DOHH2 (cell line): ENCODE results near the gene FERMT1.

Experiments used
- EZH2phosphoT487 ChIP-seq: fragments of 200-600 bp; sonication (generic); IDR thresholded peaks from 2 replicates; pipeline ENCODE4 v1.6.1; 2017; ENCODE audit warnings: borderline replicate concordance, mild to moderate bottlenecking, antibody characterized with exemption, low read length, moderate library complexity, mixed read lengths
- TF ChIP-seq, protein P1 (sequence below): fragments of 200-600 bp; sonication (generic); IDR thresholded peaks from one replicate; pipeline ENCODE4 v1.5.1; 2014; ENCODE audit warnings: antibody characterized with exemption, mild to moderate bottlenecking, low read depth, low read length; ENCODE audit not compliant: poor library complexity, severe bottlenecking

DNA sequence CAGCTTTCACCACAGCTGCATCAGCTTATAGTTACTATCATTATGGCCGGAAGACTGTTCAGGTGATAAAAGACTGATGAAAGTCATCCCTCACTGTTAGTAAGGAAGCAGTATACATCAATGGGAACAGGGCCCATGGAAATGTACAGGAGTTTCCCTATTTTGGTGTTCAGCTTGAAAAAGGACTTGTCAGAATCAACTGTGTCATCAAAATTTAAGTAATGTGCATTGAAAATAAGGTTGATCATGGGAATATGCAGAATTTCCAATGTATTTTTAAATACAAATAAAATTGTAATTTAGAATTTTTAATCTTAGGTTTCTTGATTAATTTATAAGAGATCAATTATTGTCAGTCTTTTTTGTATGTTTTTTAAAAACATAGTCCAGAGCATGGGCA lies 85.7 kb downstream of the FERMT1 start:
- TF ChIP-seq, protein P1, sequence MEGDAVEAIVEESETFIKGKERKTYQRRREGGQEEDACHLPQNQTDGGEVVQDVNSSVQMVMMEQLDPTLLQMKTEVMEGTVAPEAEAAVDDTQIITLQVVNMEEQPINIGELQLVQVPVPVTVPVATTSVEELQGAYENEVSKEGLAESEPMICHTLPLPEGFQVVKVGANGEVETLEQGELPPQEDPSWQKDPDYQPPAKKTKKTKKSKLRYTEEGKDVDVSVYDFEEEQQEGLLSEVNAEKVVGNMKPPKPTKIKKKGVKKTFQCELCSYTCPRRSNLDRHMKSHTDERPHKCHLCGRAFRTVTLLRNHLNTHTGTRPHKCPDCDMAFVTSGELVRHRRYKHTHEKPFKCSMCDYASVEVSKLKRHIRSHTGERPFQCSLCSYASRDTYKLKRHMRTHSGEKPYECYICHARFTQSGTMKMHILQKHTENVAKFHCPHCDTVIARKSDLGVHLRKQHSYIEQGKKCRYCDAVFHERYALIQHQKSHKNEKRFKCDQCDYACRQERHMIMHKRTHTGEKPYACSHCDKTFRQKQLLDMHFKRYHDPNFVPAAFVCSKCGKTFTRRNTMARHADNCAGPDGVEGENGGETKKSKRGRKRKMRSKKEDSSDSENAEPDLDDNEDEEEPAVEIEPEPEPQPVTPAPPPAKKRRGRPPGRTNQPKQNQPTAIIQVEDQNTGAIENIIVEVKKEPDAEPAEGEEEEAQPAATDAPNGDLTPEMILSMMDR = no peak
- no peak for TF ChIP-seq EZH2phosphoT487
